Immature natural killer cell (primary cell): ENCODE data around the gene OR52L1. TPM values are rescaled to one million over a fixed set of nuclear protein-coding genes. Genes with fewer than 3 reads are reported as not detected.
A peak's percentile ranks its signal among the peaks of the same experiment; 100 is the strongest.

Experiments
- DNase-seq, 3 donors: peaks; one replicate each; pipeline ENCODE4 v3.0.0; 2022; ENCODE audit warnings: mixed read lengths in 1 of 3
- H3K27ac Mint-ChIP-seq, 6 donors: one replicate each; pipeline ENCODE4 v1.8.0; 2020; ENCODE audit warnings: mixed read lengths in 6 of 6, mild to moderate bottlenecking in 5 of 6, inconsistent platforms in 4 of 6, moderate library complexity in 3 of 6
- H3K27me3 Mint-ChIP-seq, 3 donors: one replicate each; pipeline ENCODE4 v1.8.0; 2020 to 2021; ENCODE audit warnings: low read depth in 3 of 3, mild to moderate bottlenecking in 3 of 3, mixed read lengths in 3 of 3, moderate library complexity in 3 of 3, inconsistent platforms in 1 of 3
- H3K36me3 Mint-ChIP-seq, 3 donors: one replicate each; pipeline ENCODE4 v1.8.0; 2020; ENCODE audit warnings: mixed read lengths in 3 of 3, inconsistent platforms in 2 of 3, mild to moderate bottlenecking in 2 of 3
- H3K4me1 Mint-ChIP-seq, 2 donors: one replicate each; pipeline ENCODE4 v1.8.0; 2020; ENCODE audit warnings: inconsistent platforms in 2 of 2, mild to moderate bottlenecking in 2 of 2, mixed read lengths in 2 of 2, moderate library complexity in 1 of 2
- H3K4me3 Mint-ChIP-seq, 5 donors: one replicate each; pipeline ENCODE4 v1.8.0; 2020; ENCODE audit warnings: mild to moderate bottlenecking in 5 of 5, mixed read lengths in 5 of 5, inconsistent platforms in 3 of 5, moderate library complexity in 3 of 5
- H3K9me3 Mint-ChIP-seq, 6 donors: one replicate each; pipeline ENCODE4 v1.8.0; 2020; ENCODE audit warnings: mild to moderate bottlenecking in 6 of 6, mixed read lengths in 6 of 6, inconsistent platforms in 4 of 6, moderate library complexity in 3 of 6
- polyA plus RNA-seq, 3 donors: library from polyadenylated mRNA; unstranded; fragments of 300-500 nt; fragmentation: Illumina TruSeq; gene quantifications; one replicate each; pipeline ENCODE4 v1.2.3, GENCODE V29; 2021

Gene OR52L1
- polyA plus RNA-seq: not detected

DNA sequence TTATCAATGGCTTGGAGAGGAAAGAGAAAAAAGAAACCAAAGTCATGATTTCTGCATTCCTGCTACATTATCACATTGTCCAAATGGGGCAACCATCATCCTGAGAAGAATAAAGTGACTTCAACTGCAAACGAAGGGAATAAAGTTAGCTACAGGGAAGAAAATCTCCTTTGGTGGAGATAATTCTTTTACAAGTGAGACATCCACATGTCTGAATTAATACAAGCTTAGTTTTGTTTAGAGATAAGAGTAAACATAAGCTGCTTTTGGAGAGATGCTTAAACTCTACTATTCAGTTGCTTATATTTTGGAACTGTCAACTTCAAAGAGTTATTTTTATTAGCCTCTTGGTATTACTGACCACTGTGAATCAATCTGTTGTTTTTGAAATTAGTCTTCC lies at the start of gene OR52L1:
Gene OR52L1 (minus strand): TSS at position 101 of the 400 bp plus-strand sequence. CDS start 55 bp downstream, at position 46.
- H3K4me3 Mint-ChIP-seq: no peak within 1 kb of the TSS
- H3K9me3 Mint-ChIP-seq: peaks cover 0 to 1% (median 0%) of the 10 kb centered on the region in 6 donors
- no peak within 1 kb of the TSS for H3K27ac Mint-ChIP-seq
- H3K36me3 Mint-ChIP-seq: no peaks in the 10 kb centered on the region
- DNase-seq: no peak
- peaks cover 5 to 7% (median 5%) of the 10 kb centered on the region in 3 donors for H3K27me3 Mint-ChIP-seq
- H3K4me1 Mint-ChIP-seq: no peaks in the 10 kb centered on the region

- no peak for DNase-seq
- Mint-ChIP-seq H3K27ac (no peak within 1 kb of the TSS), H3K9me3 (no peaks in the 10 kb centered on the region), H3K4me3 (no peak within 1 kb of the TSS), H3K27me3 (peaks cover 1 to 3% (median 1%) of the 10 kb centered on the region in 3 donors), H3K4me1 (no peaks in the 10 kb centered on the region), H3K36me3 (no peaks in the 10 kb centered on the region)
Measured at GRCh38 chr11:6030708-6031405, 44.1 kb upstream of the OR52L1 start, which contains the start of gene OR56A1. OR56A1 (minus strand) TSS chr11:6030758; CDS start chr11:6027692, 3,066 bp downstream.

- Mint-ChIP-seq H3K4me3 (no peak overlapping the region), H3K27me3 (peaks cover 0 to 6% (median 1%) of the 10 kb centered on the region in 3 donors), H3K9me3 (no peaks in the 10 kb centered on the region), H3K36me3 (no peaks in the 10 kb centered on the region), H3K27ac (no peak overlapping the region), H3K4me1 (no peaks in the 10 kb centered on the region)
- no peak for DNase-seq
Measured at GRCh38 chr11:6027501-6027900, 40.7 kb upstream of the OR52L1 start.

GRCh38 chr11:6025056-6025455 lies 38.3 kb upstream of the OR52L1 start:
- H3K27me3 Mint-ChIP-seq: peaks cover 0 to 6% (median 4%) of the 10 kb centered on the region in 3 donors
- no peak overlapping the region for H3K27ac Mint-ChIP-seq
- no peaks in the 10 kb centered on the region for H3K36me3 Mint-ChIP-seq
- H3K4me1 Mint-ChIP-seq: no peaks in the 10 kb centered on the region
- DNase-seq: no peak
- H3K9me3 Mint-ChIP-seq: no peaks in the 10 kb centered on the region
- H3K4me3 Mint-ChIP-seq: no peak overlapping the region

GRCh38 chr11:6022956-6023355 lies 36.2 kb upstream of the OR52L1 start:
- Mint-ChIP-seq H3K27ac (no peak overlapping the region), H3K36me3 (no peaks in the 10 kb centered on the region), H3K4me3 (no peak overlapping the region), H3K9me3 (peaks cover 0 to 2% (median 0%) of the 10 kb centered on the region in 6 donors), H3K27me3 (peaks cover 0 to 8% (median 2%) of the 10 kb centered on the region in 3 donors), H3K4me1 (no peaks in the 10 kb centered on the region)
- peak; percentile 24 to 57 (median 40) for DNase-seq

GRCh38 chr11:6013042-6013441 lies 26.3 kb upstream of the OR52L1 start:
- Mint-ChIP-seq H3K27ac (no peak overlapping the region), H3K4me3 (no peak overlapping the region), H3K27me3 (peaks cover 3 to 13% (median 12%) of the 10 kb centered on the region in 3 donors), H3K36me3 (no peaks in the 10 kb centered on the region), H3K9me3 (peaks cover 0 to 17% (median 6%) of the 10 kb centered on the region in 6 donors), H3K4me1 (no peaks in the 10 kb centered on the region)
- no peak for DNase-seq

GRCh38 chr11:6012035-6012668 lies 25.4 kb upstream of the OR52L1 start:
- Mint-ChIP-seq H3K36me3 (no peaks in the 10 kb centered on the region), H3K4me1 (no peaks in the 10 kb centered on the region), H3K27me3 (peaks cover 3 to 7% (median 7%) of the 10 kb centered on the region in 3 donors), H3K9me3 (peaks cover 0 to 12% (median 6%) of the 10 kb centered on the region in 6 donors), H3K4me3 (no peak overlapping the region), H3K27ac (no peak overlapping the region)
- DNase-seq: no peak

- Mint-ChIP-seq H3K27ac (no peak within 1 kb of the TSS), H3K4me3 (no peak within 1 kb of the TSS), H3K27me3 (peaks cover 1 to 9% (median 3%) of the 10 kb centered on the region in 3 donors), H3K4me1 (no peaks in the 10 kb centered on the region), H3K36me3 (no peaks in the 10 kb centered on the region), H3K9me3 (no peaks in the 10 kb centered on the region)
- DNase-seq: no peak
Measured at GRCh38 chr11:6006846-6007245, 20.1 kb upstream of the OR52L1 start, which contains the start of gene OR56A4. OR56A4 (minus strand) TSS chr11:6006946; CDS start chr11:6002992, 3,954 bp downstream.

DNA sequence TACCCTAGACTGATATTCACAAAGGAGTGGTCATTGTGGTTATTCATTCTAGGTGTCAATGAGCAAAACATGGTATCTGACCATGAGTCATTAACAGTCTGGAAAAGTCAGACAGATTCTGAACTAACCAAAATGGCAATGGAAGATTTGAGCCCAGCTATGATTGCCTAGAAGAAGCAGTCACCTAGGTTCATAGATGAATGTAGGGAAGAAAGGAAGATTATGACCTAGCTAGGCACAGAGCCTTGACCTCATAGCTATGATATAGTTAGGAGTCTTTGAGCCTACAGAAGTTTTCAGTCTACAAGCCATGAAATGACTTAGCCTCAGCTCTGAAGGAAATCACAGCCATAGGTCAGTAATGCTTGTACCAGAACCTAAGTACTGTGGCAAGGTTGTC lies 19.6 kb upstream of the OR52L1 start:
- no peaks in the 10 kb centered on the region for H3K4me1 Mint-ChIP-seq
- H3K4me3 Mint-ChIP-seq: no peak overlapping the region
- no peaks in the 10 kb centered on the region for H3K9me3 Mint-ChIP-seq
- H3K27me3 Mint-ChIP-seq: peaks cover 1 to 10% (median 3%) of the 10 kb centered on the region in 3 donors
- H3K36me3 Mint-ChIP-seq: no peaks in the 10 kb centered on the region
- H3K27ac Mint-ChIP-seq: no peak overlapping the region
- DNase-seq: no peak

GRCh38 chr11:6002202-6002699 lies 15.5 kb upstream of the OR52L1 start:
- H3K4me1 Mint-ChIP-seq: no peaks in the 10 kb centered on the region
- H3K36me3 Mint-ChIP-seq: no peaks in the 10 kb centered on the region
- no peak for DNase-seq
- peaks cover 0 to 6% (median 3%) of the 10 kb centered on the region in 3 donors for H3K27me3 Mint-ChIP-seq
- no peak overlapping the region for H3K27ac Mint-ChIP-seq
- H3K4me3 Mint-ChIP-seq: no peak overlapping the region
- no peaks in the 10 kb centered on the region for H3K9me3 Mint-ChIP-seq

DNA sequence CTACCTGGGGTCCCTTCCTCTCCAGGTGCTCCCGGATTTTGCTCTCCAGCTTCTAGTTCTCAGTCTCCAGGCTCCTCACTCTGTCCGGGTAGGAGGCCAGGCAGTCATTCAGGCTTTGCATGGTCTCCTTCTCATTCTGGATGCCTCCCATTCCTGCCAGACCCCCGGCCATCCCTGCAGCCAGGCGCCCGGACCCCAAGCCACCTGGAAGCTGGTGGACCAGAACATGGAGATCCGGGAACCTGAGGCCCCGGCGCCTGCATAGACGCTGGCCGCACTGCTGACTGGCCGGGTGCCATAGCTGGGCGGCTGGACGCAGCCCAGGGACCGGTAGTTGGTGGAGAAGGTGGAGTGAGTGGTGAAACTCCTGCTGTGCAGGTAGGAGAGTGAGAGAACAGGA lies 8.0 kb upstream of the OR52L1 start:
- Mint-ChIP-seq H3K9me3 (no peaks in the 10 kb centered on the region), H3K4me1 (no peaks in the 10 kb centered on the region), H3K36me3 (no peaks in the 10 kb centered on the region), H3K4me3 (no peak overlapping the region), H3K27ac (no peak overlapping the region), H3K27me3 (peaks cover 0 to 8% (median 2%) of the 10 kb centered on the region in 3 donors)
- DNase-seq: no peak

DNA sequence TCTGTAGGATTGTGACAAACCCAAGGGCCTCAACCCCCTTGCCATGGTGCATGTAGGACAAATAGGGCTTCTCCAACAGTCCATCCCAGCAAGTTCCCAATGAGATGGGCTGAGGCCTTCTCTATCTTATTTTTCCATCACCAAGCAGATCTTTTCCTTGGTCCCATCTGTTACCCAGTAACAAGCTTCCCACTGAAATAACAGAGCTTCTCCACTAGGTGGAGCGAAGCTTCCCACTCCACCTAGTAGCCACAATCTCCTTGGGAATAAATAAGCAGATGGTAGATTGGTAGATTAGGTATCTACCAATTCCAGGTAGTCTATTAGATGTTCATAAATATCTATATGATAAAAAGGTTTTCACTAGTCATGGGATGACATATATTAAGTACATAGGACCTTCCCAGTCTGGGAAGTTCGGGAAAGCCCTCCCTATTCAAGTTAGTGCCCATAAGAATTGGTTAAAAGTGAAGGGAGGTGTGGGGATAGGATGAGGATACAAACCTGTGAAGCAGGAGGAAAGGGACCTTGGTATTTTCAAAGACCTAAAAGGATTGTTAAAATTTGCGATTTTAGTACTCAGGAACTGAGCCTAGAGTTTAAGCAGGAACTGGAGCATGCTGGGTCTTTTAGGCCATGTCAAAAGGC lies 5.9 kb upstream of the OR52L1 start:
- Mint-ChIP-seq H3K36me3 (no peaks in the 10 kb centered on the region), H3K4me1 (no peaks in the 10 kb centered on the region), H3K27me3 (peaks cover 0 to 6% (median 3%) of the 10 kb centered on the region in 3 donors), H3K4me3 (no peak overlapping the region), H3K27ac (no peak overlapping the region), H3K9me3 (no peaks in the 10 kb centered on the region)
- DNase-seq: no peak

DNA sequence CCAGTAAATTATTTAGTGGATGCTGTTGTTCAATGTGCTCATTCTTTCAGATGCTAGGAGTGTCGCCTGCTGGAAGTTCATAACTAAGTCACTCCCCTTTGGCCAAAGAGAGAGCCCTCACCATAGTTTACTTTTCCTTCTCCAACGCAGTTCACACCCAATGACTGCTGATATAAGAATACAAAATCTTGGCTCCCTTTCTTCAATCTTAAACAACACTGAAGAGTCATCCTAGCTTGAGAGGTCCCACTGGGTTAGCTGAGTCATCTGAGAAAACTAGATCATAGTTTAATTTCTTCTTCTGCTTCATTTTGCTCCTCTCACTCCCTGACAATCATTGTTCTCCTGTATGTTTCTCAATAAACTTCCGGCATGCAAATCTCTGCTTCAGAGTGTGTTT lies 5.4 kb upstream of the OR52L1 start:
- Mint-ChIP-seq H3K4me1 (no peaks in the 10 kb centered on the region), H3K27me3 (peaks cover under 1 to 8% (median 3%) of the 10 kb centered on the region in 3 donors), H3K27ac (no peak overlapping the region), H3K36me3 (no peaks in the 10 kb centered on the region), H3K9me3 (no peaks in the 10 kb centered on the region), H3K4me3 (no peak overlapping the region)
- no peak for DNase-seq

GRCh38 chr11:5989203-5989602 lies 2.4 kb upstream of the OR52L1 start:
- no peaks in the 10 kb centered on the region for H3K9me3 Mint-ChIP-seq
- DNase-seq: no peak
- H3K36me3 Mint-ChIP-seq: no peaks in the 10 kb centered on the region
- no peaks in the 10 kb centered on the region for H3K4me1 Mint-ChIP-seq
- H3K4me3 Mint-ChIP-seq: no peak overlapping the region
- H3K27ac Mint-ChIP-seq: no peak overlapping the region
- H3K27me3 Mint-ChIP-seq: peaks cover 1 to 5% (median 3%) of the 10 kb centered on the region in 3 donors
